HG03558 (cell line): Measurements from ENCODE around the gene KLHDC3.

Experiments
- ATAC-seq: cut with Tn5 transposase; IDR thresholded peaks from one replicate; pipeline ENCODE4 v1.9.1; 2021; ENCODE audit warnings: moderate number of reproducible peaks; ENCODE audit not compliant: unreplicated experiment; ENCODE audit errors: extremely low read depth

Gene KLHDC3, protein sequence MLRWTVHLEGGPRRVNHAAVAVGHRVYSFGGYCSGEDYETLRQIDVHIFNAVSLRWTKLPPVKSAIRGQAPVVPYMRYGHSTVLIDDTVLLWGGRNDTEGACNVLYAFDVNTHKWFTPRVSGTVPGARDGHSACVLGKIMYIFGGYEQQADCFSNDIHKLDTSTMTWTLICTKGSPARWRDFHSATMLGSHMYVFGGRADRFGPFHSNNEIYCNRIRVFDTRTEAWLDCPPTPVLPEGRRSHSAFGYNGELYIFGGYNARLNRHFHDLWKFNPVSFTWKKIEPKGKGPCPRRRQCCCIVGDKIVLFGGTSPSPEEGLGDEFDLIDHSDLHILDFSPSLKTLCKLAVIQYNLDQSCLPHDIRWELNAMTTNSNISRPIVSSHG

DNA sequence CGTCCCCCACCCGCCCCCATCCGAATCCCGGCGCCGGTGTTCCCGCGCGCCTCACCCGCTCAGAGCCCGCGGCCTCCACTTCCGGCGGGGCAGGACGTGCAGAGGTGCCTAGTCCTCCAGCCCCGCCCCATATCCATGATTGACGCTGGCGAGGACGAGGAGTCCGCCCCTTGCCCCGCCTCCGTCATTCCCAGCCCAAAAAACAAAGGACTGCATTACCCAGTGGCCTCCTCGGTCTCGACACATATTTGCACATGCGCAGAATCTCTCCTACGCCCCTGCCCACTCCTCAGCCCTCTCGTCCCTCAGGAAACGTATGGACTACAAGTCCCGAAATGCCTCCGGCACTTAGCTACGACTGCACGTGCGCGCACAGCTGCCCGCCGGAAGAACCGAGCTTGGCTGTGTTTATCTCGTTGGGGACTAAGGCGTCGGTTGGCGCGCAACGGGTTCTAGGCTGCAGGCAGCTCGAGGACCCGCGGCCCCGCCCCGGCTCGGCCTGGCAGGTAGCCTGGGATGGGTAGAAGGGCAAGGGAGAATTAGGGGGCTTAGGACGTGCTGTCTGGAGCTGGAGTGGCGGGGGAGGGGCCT is at the start of gene KLHDC3, which contains the start of gene MEA1:
KLHDC3 (plus strand) TSS at position 407 of the 591 bp plus-strand sequence. CDS start 2,944 bp downstream, outside the sequence.
MEA1 (minus strand) TSS at position 104 of the 591 bp plus-strand sequence. CDS start 133 bp downstream, outside the sequence.
- ATAC-seq: peak; percentile 79

DNA sequence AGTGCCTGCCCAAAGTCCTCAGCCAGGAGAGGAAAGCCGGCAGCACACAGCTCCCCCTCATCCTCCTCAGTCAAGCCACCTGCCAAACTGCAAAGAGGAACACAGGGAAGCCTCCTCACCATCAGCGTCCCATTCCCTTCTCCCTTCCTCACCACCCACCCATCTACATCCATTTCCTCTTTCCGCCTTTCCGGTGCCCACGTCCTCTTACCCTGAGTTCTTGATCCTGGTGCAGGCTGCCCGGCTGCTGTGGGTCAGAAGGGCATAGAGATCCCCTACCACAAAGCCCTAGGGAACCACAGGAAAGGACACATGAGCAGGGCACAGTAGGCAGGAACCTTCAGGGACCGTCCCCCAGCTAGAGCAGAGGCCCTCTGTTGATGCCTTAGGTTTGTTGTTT is 47.5 kb upstream of the KLHDC3 start:
- no peak for ATAC-seq

DNA sequence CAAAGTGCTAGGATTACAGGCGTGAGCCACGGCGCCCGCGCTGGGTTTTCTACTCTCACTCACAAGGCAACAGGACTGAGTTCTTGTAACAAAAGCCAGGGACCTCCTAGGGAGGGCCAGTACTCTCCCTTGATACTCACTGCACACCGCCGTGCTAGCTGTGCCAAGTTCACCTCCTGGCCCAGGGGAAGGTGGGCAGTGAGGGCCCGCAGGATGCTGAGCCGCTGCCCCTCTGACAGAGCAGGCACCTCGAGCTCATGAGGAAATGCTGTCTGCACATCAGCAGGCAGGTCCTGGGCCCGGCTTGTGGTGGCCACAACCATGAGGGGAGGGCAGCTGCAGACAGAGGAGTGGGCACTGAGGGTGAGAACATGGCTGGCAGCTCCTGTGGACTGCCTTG is 46.8 kb upstream of the KLHDC3 start:
- no peak for ATAC-seq

DNA sequence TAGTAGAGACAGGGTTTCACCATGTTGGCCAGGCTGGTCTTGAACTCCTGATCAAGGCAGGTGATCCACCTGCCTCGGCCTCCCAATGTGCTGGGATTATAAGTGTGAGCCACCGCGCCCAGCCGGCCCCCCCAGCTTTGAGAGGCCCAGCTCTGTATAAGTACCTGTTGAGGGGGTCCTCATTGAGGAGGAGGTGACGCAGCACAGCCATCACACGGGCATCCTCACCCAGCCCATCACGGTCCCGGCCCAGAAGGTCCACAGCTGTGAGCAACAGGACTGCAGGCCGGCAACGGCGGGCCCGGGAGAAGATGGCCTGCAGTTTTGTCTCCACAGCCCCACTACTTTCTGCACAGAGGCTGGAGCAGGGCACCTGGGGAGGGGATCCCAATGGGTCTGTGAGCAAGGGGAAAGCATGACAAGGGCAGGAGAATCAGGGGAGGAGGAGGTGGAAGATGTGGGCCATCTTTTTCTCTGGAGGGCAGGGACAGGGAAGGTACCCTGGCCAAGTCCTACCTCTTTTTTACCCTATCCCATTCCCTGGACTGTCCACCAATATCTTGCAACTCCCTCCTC is 45.8 kb upstream of the KLHDC3 start:
- ATAC-seq: no peak

DNA sequence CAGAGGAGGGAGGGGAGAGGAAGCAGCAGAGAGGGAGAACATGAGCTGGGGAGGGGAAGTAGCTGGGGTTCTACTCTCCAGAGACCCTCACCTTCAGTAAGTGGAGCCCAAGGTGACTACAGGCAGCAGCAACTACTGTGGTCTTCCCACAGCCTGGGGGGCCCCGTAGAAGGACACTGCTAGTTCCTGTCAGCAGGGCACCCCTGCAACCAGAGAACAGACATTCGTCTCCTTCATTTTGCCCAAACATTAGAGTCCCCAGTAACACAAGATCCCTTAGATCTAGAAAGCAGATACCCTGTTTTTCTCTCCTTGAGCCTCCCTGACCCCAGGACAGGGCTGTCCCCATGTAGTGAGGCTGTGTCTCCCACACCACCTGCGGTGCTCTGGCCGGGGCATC is 45.3 kb upstream of the KLHDC3 start:
- ATAC-seq: no peak

DNA sequence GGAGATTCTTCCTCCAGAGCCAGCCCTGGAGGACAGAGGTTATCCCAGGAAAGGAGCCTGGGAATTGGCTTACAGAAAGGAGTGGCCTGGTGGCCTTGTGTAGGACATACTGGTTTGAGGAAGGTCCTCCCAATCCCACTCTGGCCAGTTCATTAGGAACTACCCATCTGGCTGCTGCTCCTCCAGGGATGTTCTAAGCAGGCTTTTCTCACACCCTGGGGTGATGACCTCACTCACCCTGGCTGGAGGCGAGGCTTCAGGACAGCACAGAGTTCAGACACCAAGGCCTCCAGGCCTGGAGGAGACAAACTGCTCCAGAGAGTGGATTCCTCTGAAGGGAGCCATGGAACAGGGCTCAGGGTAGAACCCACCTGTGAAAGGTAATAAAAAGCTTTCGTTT is 44.6 kb upstream of the KLHDC3 start:
- no peak for ATAC-seq

DNA sequence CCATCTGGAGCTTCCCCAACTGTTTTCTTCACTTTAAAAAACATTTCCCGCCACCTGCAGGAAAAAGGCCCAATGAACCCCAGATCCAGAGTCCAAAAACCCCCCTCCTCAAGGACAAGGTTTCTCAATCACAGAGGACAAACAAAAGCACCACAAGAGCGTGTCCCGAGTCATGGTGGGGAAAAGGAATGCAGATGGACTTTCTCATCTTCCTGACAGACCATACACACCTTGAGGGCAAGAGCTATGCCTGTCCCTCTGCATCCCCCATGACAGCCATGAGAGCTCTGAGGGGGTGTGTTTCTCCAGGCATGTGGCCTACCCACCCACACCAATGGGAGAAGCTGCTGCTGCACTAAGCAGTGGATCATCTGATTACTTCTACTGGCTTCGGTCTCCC is 44.1 kb upstream of the KLHDC3 start:
- no peak for ATAC-seq

DNA sequence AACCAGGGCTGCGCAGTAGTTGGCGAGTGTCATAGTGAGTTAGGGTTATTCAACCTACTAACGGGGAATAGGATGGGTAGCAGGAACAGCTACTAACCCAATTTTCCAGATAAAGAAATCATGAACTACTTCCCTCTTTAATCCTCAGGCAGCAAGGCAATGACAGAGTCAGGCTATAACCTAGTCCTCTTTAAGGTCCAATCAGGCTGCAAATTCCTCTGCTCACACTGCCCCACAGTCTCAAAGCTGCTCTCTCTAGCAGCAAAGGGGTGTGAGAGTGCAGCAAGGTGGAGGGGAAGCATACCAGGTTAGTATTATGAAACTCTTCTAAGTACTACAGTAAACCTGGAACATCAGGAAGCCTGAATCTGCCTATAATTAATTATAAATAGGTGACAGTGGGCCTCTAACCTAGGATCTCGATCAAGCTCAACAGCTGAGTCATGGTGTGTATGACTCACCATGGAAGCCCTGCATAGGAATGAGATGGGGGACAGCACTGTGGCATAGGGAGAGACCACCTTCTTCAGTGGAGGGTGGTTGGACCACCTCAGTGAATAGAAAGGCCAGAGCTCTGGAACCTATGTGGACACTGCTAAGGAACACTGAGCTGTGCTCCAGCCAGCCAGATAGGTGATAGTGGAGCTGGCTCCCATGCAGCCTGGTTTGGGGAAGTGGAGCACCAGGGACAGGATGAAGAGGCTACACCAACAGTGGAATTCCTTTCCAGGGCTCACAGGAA is 43.0 kb upstream of the KLHDC3 start:
- ATAC-seq: no peak

DNA sequence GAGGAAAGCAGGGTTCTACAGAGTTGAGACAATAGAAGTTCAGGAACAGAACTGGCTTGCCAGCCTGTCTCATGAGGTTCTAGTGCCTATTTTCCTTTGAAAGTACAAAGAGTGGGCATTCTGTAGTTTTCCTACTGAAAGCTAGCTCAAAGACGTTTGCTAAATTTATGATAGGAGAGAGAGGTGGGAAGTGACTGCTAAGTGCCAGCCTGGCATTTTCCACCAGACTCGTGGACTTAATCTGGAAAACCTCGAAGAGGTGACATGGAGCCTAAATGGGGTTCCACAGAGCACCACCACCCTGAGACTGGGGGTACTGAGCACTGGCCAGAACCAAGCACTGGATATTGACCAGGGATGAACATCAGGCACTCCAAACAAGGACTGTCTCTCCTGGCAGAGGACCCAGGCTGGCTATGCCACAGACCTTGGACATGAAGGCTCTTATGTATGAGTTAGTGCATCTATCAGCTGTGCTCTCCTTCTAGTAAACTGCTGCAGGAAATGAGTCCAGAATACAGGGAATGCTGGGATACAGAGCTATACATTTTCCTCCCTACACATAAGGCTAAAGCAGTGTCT is 42.2 kb upstream of the KLHDC3 start:
- no peak for ATAC-seq

DNA sequence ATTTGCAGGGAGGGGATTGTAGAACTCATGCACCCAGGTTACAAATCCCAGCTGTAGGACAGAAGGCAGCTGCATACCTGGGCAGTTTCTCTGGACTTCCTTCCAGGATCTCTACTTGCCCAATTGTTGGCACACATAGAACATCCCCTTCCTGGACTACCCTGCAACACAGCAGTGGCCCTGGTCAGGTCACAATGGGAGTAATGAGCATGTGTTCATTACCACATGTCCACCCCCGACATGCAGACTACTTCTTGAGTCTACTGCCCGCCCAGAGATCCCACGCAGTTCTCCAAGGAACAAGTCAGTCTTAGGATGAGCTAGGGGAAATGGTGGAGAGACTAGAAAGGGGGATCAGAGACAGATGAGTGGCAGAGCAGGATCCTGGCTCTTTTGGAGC is 40.1 kb upstream of the KLHDC3 start:
- no peak for ATAC-seq

DNA sequence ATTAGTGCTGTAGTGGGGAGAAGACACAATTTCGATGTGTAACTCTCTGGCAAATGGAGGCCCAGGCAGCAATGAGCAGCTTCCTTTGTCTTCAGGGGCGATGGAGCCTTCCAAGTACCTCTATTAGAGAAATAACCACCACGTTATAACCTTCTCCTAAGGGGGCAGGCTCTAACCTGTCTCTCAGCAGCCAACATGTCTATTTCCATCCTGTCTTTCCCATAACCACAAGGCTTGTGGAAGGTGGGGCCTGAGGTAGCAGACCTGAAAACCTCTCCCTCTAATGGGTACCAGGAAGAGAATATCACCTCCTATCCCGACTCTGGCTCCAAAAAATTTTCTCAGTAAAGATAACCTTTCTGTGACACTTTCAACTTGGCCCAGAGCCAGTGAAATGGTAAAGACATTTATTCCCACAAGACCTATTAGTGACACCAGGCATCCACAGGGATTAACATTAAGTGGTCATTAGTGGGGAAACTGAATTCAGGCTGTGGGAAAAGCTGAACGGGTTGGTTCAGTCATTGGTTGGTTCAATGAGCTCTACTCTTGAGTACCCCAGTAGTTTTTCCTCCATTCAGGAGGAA is 39.0 kb upstream of the KLHDC3 start:
- no peak for ATAC-seq

DNA sequence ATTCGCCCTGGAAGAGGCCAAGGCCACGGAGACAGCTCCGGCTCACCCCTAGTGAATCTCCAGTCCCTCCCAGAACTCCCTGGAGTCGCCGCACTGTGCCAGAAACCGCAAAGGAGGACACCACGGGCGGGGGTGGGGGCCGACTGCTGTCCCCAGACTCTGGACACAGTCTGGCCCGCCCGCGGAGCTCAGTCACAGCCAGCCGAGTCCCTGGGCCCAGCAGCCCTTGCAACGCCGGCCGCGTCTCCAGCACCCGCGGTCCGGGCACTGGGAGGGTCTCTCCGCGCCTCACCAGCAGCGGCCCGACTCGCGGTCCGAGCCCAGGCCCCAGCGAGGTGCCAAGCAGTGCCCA is 35.6 kb upstream of the KLHDC3 start:
- no peak for ATAC-seq

DNA sequence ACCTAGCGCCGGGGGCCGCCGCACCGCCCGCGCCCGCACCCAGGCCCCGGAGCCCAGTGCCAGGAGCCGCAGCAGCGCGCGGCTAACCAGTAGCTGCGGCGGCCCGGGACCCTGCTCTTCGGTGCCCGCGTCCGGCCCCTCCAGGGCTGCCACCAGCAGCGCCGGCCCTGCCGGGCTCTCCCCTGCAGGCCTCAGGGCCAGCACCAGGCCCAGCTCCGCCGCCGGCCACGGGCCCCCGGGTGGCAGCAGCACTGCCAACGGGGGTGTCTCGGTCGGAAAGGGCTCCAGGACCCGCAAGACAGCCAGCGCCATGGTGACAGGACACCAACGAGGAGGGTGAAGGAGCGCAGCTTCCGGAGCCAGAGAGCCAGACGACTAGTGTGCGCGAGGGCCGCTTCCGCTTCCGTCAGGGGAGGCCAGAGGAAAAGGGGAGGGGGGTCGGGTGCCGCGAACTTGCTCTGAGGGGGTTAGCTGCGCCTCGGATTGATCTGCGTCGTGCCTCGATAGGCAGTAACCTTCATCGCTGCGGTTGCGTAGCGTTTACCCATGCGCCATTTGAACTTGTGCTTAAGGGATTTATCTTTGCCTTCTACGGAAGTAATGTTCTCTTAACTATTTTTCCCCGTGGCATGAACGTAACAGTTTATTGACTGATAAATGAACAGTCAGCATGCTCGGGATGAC is 35.1 kb upstream of the KLHDC3 start, which contains the start of gene PEX6:
PEX6 (minus strand) TSS at position 343 of the 684 bp plus-strand sequence; CDS start at position 312, 31 bp downstream.
- peak; percentile 34 for ATAC-seq

DNA sequence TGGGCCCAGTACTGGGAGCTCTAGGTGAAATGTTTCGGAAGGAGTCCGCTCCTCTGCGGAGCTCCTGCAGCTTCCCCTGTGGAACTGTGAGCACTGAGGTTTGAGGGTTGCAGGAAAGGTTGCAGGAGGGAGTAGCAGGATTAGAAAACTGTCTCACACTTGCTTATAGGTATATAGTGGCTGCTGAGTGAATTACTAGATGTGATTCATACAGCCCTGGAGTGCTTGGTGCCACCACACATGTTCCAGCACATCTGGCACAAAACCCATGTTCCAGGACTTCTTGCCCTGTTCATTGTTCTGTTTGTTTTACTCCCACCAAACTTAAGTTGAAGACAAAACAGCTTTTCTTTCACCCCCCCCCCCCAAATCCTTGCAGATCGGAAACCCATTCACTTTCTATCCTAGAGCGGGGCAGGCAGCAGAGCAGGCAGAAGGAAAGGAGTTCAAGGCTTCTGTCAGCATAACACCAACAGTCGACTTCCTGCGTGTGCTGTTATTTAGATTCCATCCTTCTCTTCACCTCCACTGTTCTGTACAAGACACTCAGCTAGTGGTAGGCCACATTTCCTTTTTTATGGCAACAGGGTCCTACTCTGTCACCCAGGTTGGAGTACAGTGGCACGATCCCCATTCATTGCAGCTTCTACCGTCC is 34.4 kb upstream of the KLHDC3 start:
- ATAC-seq: no peak

DNA sequence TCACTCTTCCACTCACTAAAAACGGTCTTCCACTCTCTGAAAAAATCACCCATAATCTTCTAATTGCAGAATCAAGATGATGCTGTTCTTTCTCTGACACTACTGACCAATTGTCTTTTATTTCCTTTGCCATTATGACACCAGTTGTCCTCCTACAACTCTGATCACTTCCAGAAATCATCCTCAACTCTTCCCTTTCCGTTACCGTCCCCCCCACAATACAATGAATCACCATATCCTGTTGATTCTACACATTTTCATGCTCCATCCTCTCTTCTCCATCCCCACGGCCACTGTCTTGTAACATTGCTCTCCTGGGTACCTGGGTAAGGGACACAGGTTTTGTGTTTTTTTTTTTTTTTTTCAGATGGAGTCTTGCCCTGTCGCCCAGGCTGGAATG is 32.2 kb upstream of the KLHDC3 start:
- ATAC-seq: no peak

DNA sequence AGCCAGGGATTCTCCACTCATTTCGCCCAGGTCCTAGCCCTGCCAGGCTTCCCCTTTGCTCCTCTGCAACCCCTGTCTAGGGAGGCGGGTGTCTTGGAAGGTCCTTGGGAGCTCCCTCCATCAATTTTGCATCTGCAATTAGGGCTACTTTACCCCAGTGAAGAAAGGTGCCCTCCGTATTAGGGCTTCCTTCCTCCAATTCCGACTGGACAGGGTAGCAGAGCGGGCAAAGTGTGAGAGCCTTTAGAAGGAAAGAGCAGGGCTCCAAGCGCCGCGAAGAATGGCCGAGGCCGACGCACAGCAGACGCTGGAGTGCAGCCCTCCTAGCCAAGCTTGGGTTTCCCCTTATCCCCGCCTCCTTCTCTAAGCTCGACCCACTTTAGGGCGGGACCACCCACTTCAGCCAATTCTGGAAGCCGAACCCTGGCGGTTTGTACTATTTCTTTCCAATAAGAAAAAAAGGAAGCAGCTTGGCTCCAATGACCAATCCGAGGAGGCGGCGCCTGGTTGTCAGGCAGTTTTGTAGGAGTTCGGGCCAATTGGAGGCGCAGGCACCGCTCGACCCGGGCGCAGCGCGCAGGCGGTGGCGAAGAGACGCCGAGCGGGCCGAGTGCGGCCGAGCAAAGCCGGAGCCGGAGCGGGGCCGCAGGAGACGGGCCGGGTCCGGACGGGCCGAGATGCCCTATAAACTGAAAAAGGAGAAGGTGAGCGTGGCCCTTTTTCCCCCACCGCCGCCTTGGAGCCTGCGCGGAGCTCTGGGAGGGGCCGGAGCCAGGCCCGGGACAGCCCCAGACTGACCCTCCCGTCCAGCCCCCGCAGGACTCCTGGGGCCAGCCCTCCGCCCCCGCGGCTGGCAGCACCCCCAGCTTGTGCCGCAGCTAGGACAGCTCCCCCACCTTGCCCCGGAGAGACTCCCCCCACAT is 29.8 kb upstream of the KLHDC3 start, which contains the start of gene PPP2R5D:
PPP2R5D (plus strand) TSS at position 570 of the 923 bp plus-strand sequence; CDS start at position 678, 108 bp downstream.
- ATAC-seq: peak; percentile 85

DNA sequence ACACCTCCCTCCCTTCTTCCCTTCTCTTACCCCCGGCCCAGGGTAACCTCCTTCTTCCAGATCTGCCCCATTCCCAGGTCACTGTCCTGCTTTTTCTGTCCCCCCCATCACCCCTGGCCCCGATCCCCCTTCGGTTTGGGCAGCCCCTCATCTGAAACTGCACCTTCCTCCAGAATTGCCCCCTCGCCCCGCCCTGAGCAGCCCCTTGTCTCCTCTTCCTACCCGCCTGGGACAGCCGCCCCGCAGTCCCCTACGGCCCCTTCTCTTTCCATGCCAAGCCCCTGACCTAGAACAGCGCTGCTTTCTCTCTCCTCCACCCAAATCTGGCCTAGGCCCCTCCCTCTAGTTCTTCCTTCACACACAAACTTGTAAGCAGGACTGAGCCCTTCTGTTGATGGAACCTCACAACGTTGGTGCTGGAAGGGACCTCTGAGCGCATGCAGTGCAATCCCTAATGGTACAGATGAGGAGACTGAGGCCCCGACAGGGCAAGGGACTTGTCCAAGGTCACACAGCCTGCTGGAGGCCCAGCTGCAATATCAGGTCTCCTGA is 29.0 kb upstream of the KLHDC3 start:
- ATAC-seq: no peak
